ENCODE data around the gene TTLL11.
"Not testable (repeated sequence)": the region's sequence is repeated elsewhere in the genome, so short reads cannot be mapped to it uniquely, and the experiment has no call there.

DNA sequence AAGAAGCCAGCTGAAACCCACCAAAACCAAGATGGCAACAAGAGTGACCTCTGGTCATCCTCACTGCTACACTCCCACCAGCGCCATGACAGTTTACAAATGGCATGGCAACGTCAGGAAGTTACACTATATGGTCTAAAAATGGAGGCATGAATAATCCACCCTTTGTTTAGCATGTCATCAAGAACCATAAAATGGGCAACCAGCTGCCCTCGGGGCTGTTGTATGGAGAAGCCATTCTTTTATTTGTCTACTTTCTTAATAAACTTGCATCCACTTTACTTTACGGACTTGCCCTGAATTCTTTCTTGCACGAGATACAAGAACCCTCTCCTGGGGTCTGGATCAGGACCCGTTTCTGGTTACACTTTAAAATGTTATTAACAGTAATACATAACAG is 92.6 kb downstream of the TTLL11 start:
- TF ChIP-seq CTCF (IDR thresholded peaks at IDR 0.05; ENCODE audit: poor library complexity, severe bottlenecking); EZH2 (IDR thresholded peaks at IDR 0.05; ENCODE audit: borderline replicate concordance, insufficient read depth, low read length, poor library complexity, severe bottlenecking); TAF1 (IDR thresholded peaks at IDR 0.05; ENCODE audit: low read depth); POLR2AphosphoS5 (IDR thresholded peaks at IDR 0.05); MXI1 (conservative IDR thresholded peaks at IDR 0.05; ENCODE audit: poor library complexity, severe bottlenecking); EP300 (conservative IDR thresholded peaks at IDR 0.05; ENCODE audit: poor library complexity, severe bottlenecking); RAD21 (conservative IDR thresholded peaks at IDR 0.05): not testable (repeated sequence)
- TF ChIP-seq, protein P1, sequence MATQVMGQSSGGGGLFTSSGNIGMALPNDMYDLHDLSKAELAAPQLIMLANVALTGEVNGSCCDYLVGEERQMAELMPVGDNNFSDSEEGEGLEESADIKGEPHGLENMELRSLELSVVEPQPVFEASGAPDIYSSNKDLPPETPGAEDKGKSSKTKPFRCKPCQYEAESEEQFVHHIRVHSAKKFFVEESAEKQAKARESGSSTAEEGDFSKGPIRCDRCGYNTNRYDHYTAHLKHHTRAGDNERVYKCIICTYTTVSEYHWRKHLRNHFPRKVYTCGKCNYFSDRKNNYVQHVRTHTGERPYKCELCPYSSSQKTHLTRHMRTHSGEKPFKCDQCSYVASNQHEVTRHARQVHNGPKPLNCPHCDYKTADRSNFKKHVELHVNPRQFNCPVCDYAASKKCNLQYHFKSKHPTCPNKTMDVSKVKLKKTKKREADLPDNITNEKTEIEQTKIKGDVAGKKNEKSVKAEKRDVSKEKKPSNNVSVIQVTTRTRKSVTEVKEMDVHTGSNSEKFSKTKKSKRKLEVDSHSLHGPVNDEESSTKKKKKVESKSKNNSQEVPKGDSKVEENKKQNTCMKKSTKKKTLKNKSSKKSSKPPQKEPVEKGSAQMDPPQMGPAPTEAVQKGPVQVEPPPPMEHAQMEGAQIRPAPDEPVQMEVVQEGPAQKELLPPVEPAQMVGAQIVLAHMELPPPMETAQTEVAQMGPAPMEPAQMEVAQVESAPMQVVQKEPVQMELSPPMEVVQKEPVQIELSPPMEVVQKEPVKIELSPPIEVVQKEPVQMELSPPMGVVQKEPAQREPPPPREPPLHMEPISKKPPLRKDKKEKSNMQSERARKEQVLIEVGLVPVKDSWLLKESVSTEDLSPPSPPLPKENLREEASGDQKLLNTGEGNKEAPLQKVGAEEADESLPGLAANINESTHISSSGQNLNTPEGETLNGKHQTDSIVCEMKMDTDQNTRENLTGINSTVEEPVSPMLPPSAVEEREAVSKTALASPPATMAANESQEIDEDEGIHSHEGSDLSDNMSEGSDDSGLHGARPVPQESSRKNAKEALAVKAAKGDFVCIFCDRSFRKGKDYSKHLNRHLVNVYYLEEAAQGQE (IDR thresholded peaks at IDR 0.05; ENCODE audit: borderline replicate concordance): not testable (repeated sequence)
